ENCODE results near the gene ENTHD1. TPM values are rescaled to one million over a fixed set of nuclear protein-coding genes. Genes with fewer than 3 reads are reported as not detected.

ENTHD1 gene
- total and polyA plus RNA-seq, 2 of the 8 experiments (the other 6 are each of a cell fraction or from before 2014, with no cell fraction given) = not detected

- H4K8ac ChIP-seq (ENCODE audit: extremely low read depth, insufficient read depth, low read length) = no peak overlapping the region
- CTCF ChIA-PET (ENCODE audit: partially characterized antibody) = interaction anchor here (0.8 kb wide), 1 partner anchor 79 kb away, joined by 3 read pairs; no protein-coding TSS in a partner anchor
- TF ChIP-seq MAFK (IDR thresholded peaks at IDR 0.05; ENCODE audit: low read depth, low read length) = no peak
- TF ChIP-seq SP4 (IDR thresholded peaks at IDR 0.05; ENCODE audit: low read length) = no peak
- TF ChIP-seq EZH2 (IDR thresholded peaks at IDR 0.05; ENCODE audit: low read depth, low read length, severe bottlenecking) = no peak
- TF ChIP-seq USF2 (IDR thresholded peaks at IDR 0.05; ENCODE audit: low read length) = no peak
- TF ChIP-seq KDM4A (IDR thresholded peaks at IDR 0.05; ENCODE audit: low read depth, low read length, severe bottlenecking) = no peak
- TF ChIP-seq CEBPB (IDR thresholded peaks at IDR 0.05; ENCODE audit: low read depth, low read length) = no peak
- no peak for TF ChIP-seq FOSL1 (IDR thresholded peaks at IDR 0.05; ENCODE audit: insufficient read depth, low read depth, low read length)
- TF ChIP-seq SIN3A (conservative IDR thresholded peaks at IDR 0.05 in 1 of 2, IDR thresholded peaks at IDR 0.05 in 1 of 2; ENCODE audit: low read depth in 1 of 2, low read length in 2 of 2) = no peak
- TF ChIP-seq HDAC6 (IDR thresholded peaks at IDR 0.05; ENCODE audit: low read depth, low read length) = no peak
- TF ChIP-seq RBBP5 (IDR thresholded peaks at IDR 0.05; ENCODE audit: borderline replicate concordance, low read depth, low read length) = no peak
- TF ChIP-seq RNF2 (IDR thresholded peaks at IDR 0.05; ENCODE audit: borderline replicate concordance, low read depth, low read length, missing control alignments, poor library complexity, severe bottlenecking) = no peak
- no peak for TF ChIP-seq SIRT6 (IDR thresholded peaks at IDR 0.05; ENCODE audit: low read length)
- no peak for TF ChIP-seq CBX5 (IDR thresholded peaks at IDR 0.05; ENCODE audit: low read depth, low read length)
Observed at GRCh38 chr22:39735776-39736175, 157.8 kb downstream of the ENTHD1 start.

More at GRCh38 chr22:39735776-39736175, 157.8 kb downstream of the ENTHD1 start:
- H4K5ac ChIP-seq (ENCODE audit: insufficient read length, low read depth, low read length) = no peak overlapping the region
- H3K79me1 ChIP-seq (ENCODE audit: low read depth, low read length) = no peaks in the 10 kb centered on the region
- H3K18ac ChIP-seq (ENCODE audit: extremely low read depth, low read length) = no peak overlapping the region
- DNase-seq (ENCODE audit: low read depth in 1 of 2, low spot score in 2 of 2) = peak in 1 of 2 experiments; percentile 32
- FAIRE-seq = no peak
- no peak overlapping the region for H3K4ac ChIP-seq (replicated peaks; ENCODE audit: insufficient read length, low read depth, low read length)
- H2BK12ac ChIP-seq (ENCODE audit: low read depth, low read length) = no peak overlapping the region
- peaks cover 2 to 5% (median 4%) of the 10 kb centered on the region in 4 experiments; a peak in 4 of 7 replicates for H3K4me1 ChIP-seq (replicated peaks in 1 of 4; ENCODE audit: control insufficient read depth in 3 of 4, insufficient read depth in 4 of 4, low read length in 3 of 4)
- no peaks in the 10 kb centered on the region for H3K36me3 ChIP-seq (ENCODE audit: control insufficient read depth in 2 of 4, insufficient read depth in 4 of 4, low read length in 3 of 4)
- H3K27ac ChIP-seq (ENCODE audit: low read depth, low read length) = no peak overlapping the region
- H3K9me3 ChIP-seq (ENCODE audit: insufficient read depth in 2 of 2, low read depth in 1 of 2, low read length in 1 of 2) = 0 out of 4 replicates have a peak, but pooled peaks cover 0 to under 1% of the 10 kb centered on the region in 2 experiments
- POLR2A ChIA-PET (ENCODE audit: partially characterized antibody) = no interaction called here
- H3K23ac ChIP-seq (ENCODE audit: insufficient read length) = no peak overlapping the region
- no peaks in the 10 kb centered on the region for H3K23me2 ChIP-seq (ENCODE audit: low read depth, low read length)
- 80% methylated on average over 10 of the region's 10 CpGs; no CpG with 5 or more reads in 1 of the 2 experiments for WGBS, 2 experiments (ENCODE audit: extremely low coverage in 1 of 2, insufficient coverage in 1 of 2, insufficient read length in 1 of 2, insufficient replicate concordance in 2 of 2, low coverage in 1 of 2, low lambda C conversion rate in 2 of 2, missing lambda C conversion rate in 1 of 2)
- H2BK5ac ChIP-seq (ENCODE audit: low read depth, low read length) = no peak overlapping the region
- no peaks in the 10 kb centered on the region for H4K20me1 ChIP-seq (replicated peaks in 1 of 2; ENCODE audit: control insufficient read depth in 1 of 2, insufficient read depth in 2 of 2, low read length in 2 of 2)
- H3K4me3 ChIP-seq (ENCODE audit: extremely low read depth in 1 of 4, insufficient read depth in 2 of 4, low read depth in 3 of 4, low read length in 4 of 4) = no peak overlapping the region
- H3K4me2 ChIP-seq (ENCODE audit: insufficient read depth in 1 of 2, low read depth in 2 of 2, low read length in 2 of 2) = no peak overlapping the region
- H3K27me3 ChIP-seq (replicated peaks in 1 of 4; ENCODE audit: control insufficient read depth in 3 of 4, extremely low read depth in 1 of 4, insufficient read depth in 3 of 4, low read length in 3 of 4) = no peaks in the 10 kb centered on the region
- H3K14ac ChIP-seq (ENCODE audit: insufficient read length) = no peak overlapping the region
- H2AFZ ChIP-seq (ENCODE audit: low read length) = no peak overlapping the region
- no peaks in the 10 kb centered on the region for H3K79me2 ChIP-seq (ENCODE audit: control insufficient read depth in 1 of 2, insufficient read depth in 2 of 2, low read length in 2 of 2)
- no peak overlapping the region for H2BK20ac ChIP-seq (ENCODE audit: low read length)
- no peak overlapping the region for H2AK5ac ChIP-seq (ENCODE audit: low read depth, low read length)
- H2BK15ac ChIP-seq (ENCODE audit: low read length) = no peak overlapping the region
- H2BK120ac ChIP-seq (replicated peaks; ENCODE audit: low read depth, low read length) = no peak overlapping the region
- H3K9ac ChIP-seq (replicated peaks in 1 of 4; ENCODE audit: extremely low read depth in 1 of 4, low read depth in 3 of 4, low read length in 3 of 4) = no peak overlapping the region
- no peak overlapping the region for H3K56ac ChIP-seq (replicated peaks; ENCODE audit: insufficient read length, low read depth, low read length)
- no peak overlapping the region for H4K91ac ChIP-seq (replicated peaks; ENCODE audit: insufficient read length, low read length)

Data from H1 (cell line).